MCF 10A (cell line): ENCODE data around the gene ZNF117. TPM values are rescaled to one million over a fixed set of nuclear protein-coding genes. Genes with fewer than 3 reads are reported as not detected.

ENCODE experiments used
- BruUV-seq: library from RNA; stranded (reverse); fragments of 400-500 nt; replicated peaks from 2 replicates; lab custom pipeline; 2021; lab: Mats Ljungman, UMichigan
- CTCF ChIA-PET: fragments of 300-600 bp; sonication (Branson Sonifier 250); formaldehyde crosslinking; extraction: SDS; loops from one replicate; lab custom pipeline; 2021; ENCODE audit warnings: antibody characterized with exemption, inconsistent platforms; lab: Yijun Ruan, JAX
- POLR2A ChIA-PET: fragments of 300-600, 350-650 bp; sonication (Branson Sonifier 250); formaldehyde crosslinking; extraction: SDS; loops from one replicate; lab custom pipeline; 2020; ENCODE audit warnings: antibody characterized with exemption, inconsistent platforms; lab: Yijun Ruan, JAX
- DNase-seq: peaks from one replicate; pipeline ENCODE4 v3.0.0-alpha.2; 2018; ENCODE audit not compliant: unreplicated experiment
- H3K27ac Mint-ChIP-seq: one replicate; pipeline ENCODE4 v1.8.0; 2022; ENCODE audit warnings: mild to moderate bottlenecking, low read depth, mixed read lengths; ENCODE audit not compliant: unreplicated experiment
- H3K27me3 Mint-ChIP-seq: one replicate; pipeline ENCODE4 v1.8.0; 2022; ENCODE audit warnings: mixed read lengths; ENCODE audit not compliant: insufficient read depth, unreplicated experiment
- H3K36me3 Mint-ChIP-seq: one replicate; pipeline ENCODE4 v1.8.0; 2022; ENCODE audit warnings: mild to moderate bottlenecking, moderate library complexity, mixed read lengths; ENCODE audit not compliant: insufficient read depth, unreplicated experiment
- H3K4me1 Mint-ChIP-seq: one replicate; pipeline ENCODE4 v1.8.0; 2022; ENCODE audit warnings: mixed read lengths; ENCODE audit not compliant: insufficient read depth, unreplicated experiment
- H3K4me3 Mint-ChIP-seq: one replicate; pipeline ENCODE4 v1.8.0; 2022; ENCODE audit warnings: mild to moderate bottlenecking, moderate library complexity, mixed read lengths; ENCODE audit not compliant: unreplicated experiment
- H3K9me3 Mint-ChIP-seq: one replicate; pipeline ENCODE4 v1.8.0; 2022; ENCODE audit warnings: mixed read lengths; ENCODE audit not compliant: unreplicated experiment
- CTCF ChIP-seq: fragments of 200-600 bp; IDR thresholded peaks from one replicate; pipeline ENCODE4 v1.8.0; 2022; ENCODE audit warnings: antibody characterized with exemption, mild to moderate bottlenecking; ENCODE audit not compliant: unreplicated experiment
- intact Hi-C: fragments of 100-400 bp; cut with micrococcal nuclease; formaldehyde crosslinking; loops from 2 replicates; pipeline ENCODE4 v1.14.1; 2022
- total RNA-seq: library from RNA; stranded (reverse); gene quantifications from 2 replicates; pipeline ENCODE4 v1.2.3, GENCODE V29; 2022

The ZNF117 gene
- total RNA-seq, 1 experiment from 2014 or later, result 3.2 TPM

- TF ChIP-seq CTCF, result no peak
- Mint-ChIP-seq H3K27me3 (no peaks in the 10 kb centered on the region), H3K4me3 (no peak overlapping the region), H3K9me3 (peaks cover 31% of the 10 kb centered on the region), H3K4me1 (peaks cover 17% of the 10 kb centered on the region), H3K36me3 (peaks cover 39% of the 10 kb centered on the region), H3K27ac (no peak overlapping the region)
- ChIA-PET CTCF (no interaction called here), POLR2A (no interaction called here)
- no TSS peak for BruUV-seq
- intact Hi-C loops, result no loop called here
- DNase-seq, result no peak
These were observed 10.5 kb upstream of the ZNF117 start for GRCh38 chr7:65001291-65001814.

GRCh38 chr7:64999165-65000004, 8.5 kb upstream of the ZNF117 start:
- ChIA-PET POLR2A (no interaction called here), CTCF (no interaction called here)
- Mint-ChIP-seq H3K27me3 (no peaks in the 10 kb centered on the region), H3K4me3 (no peak overlapping the region), H3K4me1 (peaks cover 5% of the 10 kb centered on the region), H3K27ac (peak overlapping the region; percentile 35), H3K36me3 (peaks cover 33% of the 10 kb centered on the region), H3K9me3 (peaks cover 35% of the 10 kb centered on the region)
- intact Hi-C loops, result no loop called here
- no TSS peak for BruUV-seq
- TF ChIP-seq CTCF, result no peak
- DNase-seq, result peak; percentile 70

- Mint-ChIP-seq H3K4me3 (no peak overlapping the region), H3K9me3 (peaks cover 38% of the 10 kb centered on the region), H3K36me3 (peaks cover 31% of the 10 kb centered on the region), H3K27ac (no peak overlapping the region), H3K27me3 (no peaks in the 10 kb centered on the region), H3K4me1 (peaks cover 5% of the 10 kb centered on the region)
- CTCF ChIA-PET, result no interaction called here
- intact Hi-C loops, result no loop called here
- BruUV-seq, result no TSS peak
- TF ChIP-seq CTCF, result no peak
- POLR2A ChIA-PET, result no interaction called here
- DNase-seq, result no peak
These were observed 8.0 kb upstream of the ZNF117 start for GRCh38 chr7:64998865-64999164.

- H3K4me1 Mint-ChIP-seq, result peaks cover 5% of the 10 kb centered on the region
- intact Hi-C loops, result no loop called here
- no peak for TF ChIP-seq CTCF
- peak; percentile 32 for DNase-seq
- ChIA-PET CTCF (interaction anchor here (0.6 kb wide), 2 partner anchors 39 to 768 kb away, joined by 3 to 4 read pairs; no protein-coding TSS in a partner anchor), POLR2A (interaction anchor here (1.3 kb wide), 1 partner anchor 9 kb away, joined by 7 read pairs; the partner anchor contains the start of gene ERV3-1)
- H3K36me3 Mint-ChIP-seq, result peaks cover 31% of the 10 kb centered on the region
- BruUV-seq, result no TSS peak
- no peak overlapping the region for H3K27ac Mint-ChIP-seq
- H3K27me3 Mint-ChIP-seq, result no peaks in the 10 kb centered on the region
- peaks cover 37% of the 10 kb centered on the region for H3K9me3 Mint-ChIP-seq
- no peak overlapping the region for H3K4me3 Mint-ChIP-seq
These were observed 7.1 kb upstream of the ZNF117 start for GRCh38 chr7:64997927-64998391.
